Caco-2 (cell line): Measurements from ENCODE around the gene ZNF845. TPM values are rescaled to one million over a fixed set of nuclear protein-coding genes. Genes with fewer than 3 reads are reported as not detected.
"Not testable (repeated sequence)": the region's sequence is repeated elsewhere in the genome, so short reads cannot be mapped to it uniquely, and the experiment has no call there.

Experiments used
- BruUV-seq: library from RNA; stranded (reverse); fragments of 400-500 nt; replicated peaks from 2 replicates; lab custom pipeline; 2021; lab: Mats Ljungman, UMichigan
- CTCF ChIA-PET: fragments of 300-600 bp; sonication (Branson Sonifier 250); formaldehyde crosslinking; loops from one replicate; lab custom pipeline; 2022; ENCODE audit warnings: antibody characterized with exemption; lab: Charles Lee
- POLR2A ChIA-PET: fragments of 300-600 bp; sonication (Branson Sonifier 250); formaldehyde crosslinking; loops from one replicate; lab custom pipeline; 2022; ENCODE audit warnings: antibody characterized with exemption; lab: Charles Lee
- DNase-seq, 2 experiments: peaks; one replicate each; pipeline versions ENCODE4 v3.0.0 to v3.0.0-alpha.2; 2020 to 2022
- H3K27me3 ChIP-seq: replicated peaks from 2 replicates; pipeline ENCODE4 v1.6.0; 2011; ENCODE audit warnings: low read length; ENCODE audit not compliant: control insufficient read depth, insufficient read depth
- H3K36me3 ChIP-seq: 2 replicates; pipeline ENCODE4 v1.5.1; 2011; ENCODE audit warnings: low read length; ENCODE audit not compliant: control insufficient read depth, insufficient read depth
- H3K4me1 ChIP-seq: fragments of 250-450 bp; sonication (Bioruptor Pico); 2 replicates; pipeline ENCODE4 v1.5.1; 2020; ENCODE audit warnings: mild to moderate bottlenecking
- H3K4me3 ChIP-seq: 2 replicates; pipeline ENCODE4 v1.5.1; 2011; ENCODE audit warnings: low read depth, mild to moderate bottlenecking, control low read depth, low read length
- H3K9me3 ChIP-seq: fragments of 250-450 bp; sonication (Bioruptor Pico); 2 replicates; pipeline ENCODE4 v1.5.1; 2020; ENCODE audit warnings: mild to moderate bottlenecking, moderate library complexity
- H3K27ac Mint-ChIP-seq: one replicate; pipeline ENCODE4 v1.8.0; 2022; ENCODE audit warnings: mixed read lengths; ENCODE audit not compliant: unreplicated experiment
- H3K27me3 Mint-ChIP-seq: one replicate; pipeline ENCODE4 v1.8.0; 2022; ENCODE audit warnings: mixed read lengths; ENCODE audit not compliant: insufficient read depth, unreplicated experiment
- H3K36me3 Mint-ChIP-seq: one replicate; pipeline ENCODE4 v1.8.0; 2022; ENCODE audit warnings: mild to moderate bottlenecking, mixed read lengths; ENCODE audit not compliant: insufficient read depth, unreplicated experiment
- H3K4me1 Mint-ChIP-seq: one replicate; pipeline ENCODE4 v1.8.0; 2022; ENCODE audit warnings: low read depth, mixed read lengths; ENCODE audit not compliant: unreplicated experiment
- H3K4me3 Mint-ChIP-seq: one replicate; pipeline ENCODE4 v1.8.0; 2022; ENCODE audit warnings: mild to moderate bottlenecking, moderate library complexity, mixed read lengths; ENCODE audit not compliant: unreplicated experiment
- H3K9me3 Mint-ChIP-seq: one replicate; pipeline ENCODE4 v1.8.0; 2022; ENCODE audit warnings: mixed read lengths; ENCODE audit not compliant: unreplicated experiment
- intact Hi-C: fragments of 100-400 bp; cut with micrococcal nuclease; formaldehyde crosslinking; loops from one replicate; pipeline ENCODE4 v1.10.0; 2022; ENCODE audit not compliant: unreplicated experiment
- total RNA-seq: library from RNA; stranded (reverse); gene quantifications from 2 replicates; pipeline ENCODE4 v1.2.3, GENCODE V29; 2022
- TF ChIP-seq, protein P1 (sequence below), 2 experiments: fragments of 200-600 bp in 1 of 2; IDR thresholded peaks; 1 replicate in 1 of 2; 2 replicates in 1 of 2; pipeline versions ENCODE4 v1.5.1 to v1.8.0; 2011 to 2022; ENCODE audit warnings: antibody characterized with exemption in 1 of 2, control low read depth in 1 of 2, inconsistent platforms in 1 of 2, low read depth in 1 of 2, low read length in 1 of 2, mild to moderate bottlenecking in 1 of 2, moderate library complexity in 1 of 2; ENCODE audit not compliant: insufficient read depth in 1 of 2, severe bottlenecking in 1 of 2, unreplicated experiment in 1 of 2

The ZNF845 gene
- total RNA-seq, 1 experiment from 2014 or later, result 8.9 TPM

GRCh38 chr19:53290758-53291549, 42.6 kb upstream of the ZNF845 start:
- BruUV-seq, result no TSS peak
- Mint-ChIP-seq H3K36me3 (no peaks in the 10 kb centered on the region), H3K9me3 (peaks cover 37% of the 10 kb centered on the region), H3K27me3 (no peaks in the 10 kb centered on the region), H3K4me3 (no peak overlapping the region), H3K27ac (no peak overlapping the region), H3K4me1 (no peaks in the 10 kb centered on the region)
- TF ChIP-seq, protein P1, sequence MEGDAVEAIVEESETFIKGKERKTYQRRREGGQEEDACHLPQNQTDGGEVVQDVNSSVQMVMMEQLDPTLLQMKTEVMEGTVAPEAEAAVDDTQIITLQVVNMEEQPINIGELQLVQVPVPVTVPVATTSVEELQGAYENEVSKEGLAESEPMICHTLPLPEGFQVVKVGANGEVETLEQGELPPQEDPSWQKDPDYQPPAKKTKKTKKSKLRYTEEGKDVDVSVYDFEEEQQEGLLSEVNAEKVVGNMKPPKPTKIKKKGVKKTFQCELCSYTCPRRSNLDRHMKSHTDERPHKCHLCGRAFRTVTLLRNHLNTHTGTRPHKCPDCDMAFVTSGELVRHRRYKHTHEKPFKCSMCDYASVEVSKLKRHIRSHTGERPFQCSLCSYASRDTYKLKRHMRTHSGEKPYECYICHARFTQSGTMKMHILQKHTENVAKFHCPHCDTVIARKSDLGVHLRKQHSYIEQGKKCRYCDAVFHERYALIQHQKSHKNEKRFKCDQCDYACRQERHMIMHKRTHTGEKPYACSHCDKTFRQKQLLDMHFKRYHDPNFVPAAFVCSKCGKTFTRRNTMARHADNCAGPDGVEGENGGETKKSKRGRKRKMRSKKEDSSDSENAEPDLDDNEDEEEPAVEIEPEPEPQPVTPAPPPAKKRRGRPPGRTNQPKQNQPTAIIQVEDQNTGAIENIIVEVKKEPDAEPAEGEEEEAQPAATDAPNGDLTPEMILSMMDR (IDR thresholded peaks at IDR 0.05; ENCODE audit: insufficient read depth in 1 of 2, low read depth in 1 of 2, low read length in 1 of 2, severe bottlenecking in 1 of 2, unreplicated experiment in 1 of 2), result no peak
- DNase-seq, result no peak
- ChIA-PET CTCF (no interaction called here), POLR2A (no interaction called here)
- Histone ChIP-seq H3K27me3 (no peaks in the 10 kb centered on the region), H3K9me3 (peaks cover 35% of the 10 kb centered on the region), H3K4me3 (no peak overlapping the region), H3K36me3 (no peaks in the 10 kb centered on the region), H3K4me1 (no peaks in the 10 kb centered on the region)
- intact Hi-C loops, result no loop called here

DNA sequence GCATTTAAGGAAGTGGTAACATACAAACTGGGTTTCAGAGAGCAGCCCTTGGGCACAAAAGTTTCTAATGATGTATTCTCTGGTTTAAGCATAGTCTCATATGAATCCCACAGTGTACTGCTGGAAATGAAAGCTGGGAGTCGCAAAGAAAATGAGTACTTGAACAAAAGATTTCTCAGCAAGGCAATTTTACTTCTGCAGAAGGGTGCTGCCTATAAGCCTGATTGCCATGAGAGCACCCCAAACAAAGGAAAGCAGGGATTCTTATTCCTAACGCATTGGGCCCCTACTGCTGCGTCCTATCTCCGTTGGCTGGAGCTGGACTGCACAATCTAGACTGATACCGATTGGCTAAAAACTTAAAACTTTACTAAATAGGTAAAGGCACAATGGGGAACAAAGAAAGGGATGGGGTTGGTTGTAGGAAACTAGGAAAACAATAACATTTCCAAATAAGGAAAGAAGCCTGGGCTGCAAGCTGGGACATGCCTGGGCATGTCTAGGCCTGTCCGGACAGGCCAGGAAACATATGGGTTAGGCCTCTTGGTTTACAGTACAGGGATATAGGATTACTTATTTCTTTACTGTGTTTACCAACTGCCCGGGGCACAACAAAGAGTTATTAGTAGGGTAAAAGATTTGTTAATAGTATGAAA, 38.6 kb upstream of the ZNF845 start:
- no peak overlapping the region for H3K4me3 Mint-ChIP-seq
- H3K27me3 ChIP-seq, result no peaks in the 10 kb centered on the region
- H3K27me3 Mint-ChIP-seq, result no peaks in the 10 kb centered on the region
- TF ChIP-seq, protein P1 (IDR thresholded peaks at IDR 0.05; ENCODE audit: insufficient read depth in 1 of 2, low read depth in 1 of 2, low read length in 1 of 2, severe bottlenecking in 1 of 2, unreplicated experiment in 1 of 2), result no peak
- DNase-seq, result no peak
- no peaks in the 10 kb centered on the region for H3K36me3 Mint-ChIP-seq
- no peak overlapping the region for H3K4me3 ChIP-seq
- ChIA-PET CTCF (no interaction called here), POLR2A (no interaction called here)
- no peak overlapping the region for H3K27ac Mint-ChIP-seq
- no peaks in the 10 kb centered on the region for H3K4me1 ChIP-seq
- peaks cover 37% of the 10 kb centered on the region for H3K9me3 Mint-ChIP-seq
- no TSS peak for BruUV-seq
- H3K9me3 ChIP-seq, result peaks cover 27% of the 10 kb centered on the region
- no peaks in the 10 kb centered on the region for H3K4me1 Mint-ChIP-seq
- intact Hi-C loops, result no loop called here
- no peaks in the 10 kb centered on the region for H3K36me3 ChIP-seq

DNA sequence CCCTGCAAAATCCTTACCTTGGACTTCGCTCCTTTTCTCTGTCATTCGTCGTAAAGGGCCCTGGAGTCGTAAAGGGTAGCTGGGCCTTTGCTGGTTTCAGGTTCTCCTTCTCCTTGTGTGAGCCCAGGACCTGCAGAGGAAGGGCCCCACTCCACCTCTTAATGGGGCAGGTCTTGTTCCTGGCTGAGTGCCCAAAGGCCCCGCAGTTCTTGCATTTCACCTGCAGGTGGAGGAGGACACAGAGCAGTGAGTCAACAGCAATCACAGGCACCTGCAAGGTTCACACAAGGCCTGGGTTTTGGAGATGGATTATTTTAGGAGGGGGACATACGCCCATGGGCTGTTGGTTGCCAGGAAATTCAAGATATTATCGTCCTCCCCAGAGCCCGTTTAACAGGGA, 32.2 kb upstream of the ZNF845 start:
- POLR2A ChIA-PET, CTCF ChIA-PET, H3K4me1 ChIP-seq, H3K27me3 ChIP-seq, H3K36me3 Mint-ChIP-seq, BruUV-seq, intact Hi-C loops, H3K27ac Mint-ChIP-seq, DNase-seq, H3K36me3 ChIP-seq, H3K9me3 ChIP-seq, H3K4me3 ChIP-seq, H3K27me3 Mint-ChIP-seq, H3K4me1 Mint-ChIP-seq, H3K4me3 Mint-ChIP-seq: not testable (repeated sequence)
- peaks cover 35% of the 10 kb centered on the region for H3K9me3 Mint-ChIP-seq
